Fibroblast of mammary gland (primary cell): ENCODE data around the gene WNT8A.
"Not testable (repeated sequence)": the region's sequence is repeated elsewhere in the genome, so short reads cannot be mapped to it uniquely, and the experiment has no call there.

Experiments
- DNase-seq: peaks from one replicate; pipeline ENCODE4 v3.0.0-alpha.2; 2010; ENCODE audit warnings: low read depth
- H3K4me3 ChIP-seq: 2 replicates; pipeline ENCODE4 v1.5.1; 2011; ENCODE audit warnings: low read depth, mild to moderate bottlenecking, low read length, moderate library complexity; ENCODE audit not compliant: control insufficient read depth
- TF ChIP-seq, protein P1 (sequence below): conservative IDR thresholded peaks from 2 replicates; pipeline ENCODE4 v1.5.1; 2011; ENCODE audit warnings: low read depth, low read length, inconsistent platforms; ENCODE audit not compliant: control insufficient read depth, insufficient read depth

The WNT8A gene

GRCh38 chr5:138083702-138084101, at the start of gene WNT8A:
TSS of gene WNT8A (plus strand) at chr5:138084033. CDS start at chr5:138084128, 95 bp downstream.
- TF ChIP-seq, protein P1, sequence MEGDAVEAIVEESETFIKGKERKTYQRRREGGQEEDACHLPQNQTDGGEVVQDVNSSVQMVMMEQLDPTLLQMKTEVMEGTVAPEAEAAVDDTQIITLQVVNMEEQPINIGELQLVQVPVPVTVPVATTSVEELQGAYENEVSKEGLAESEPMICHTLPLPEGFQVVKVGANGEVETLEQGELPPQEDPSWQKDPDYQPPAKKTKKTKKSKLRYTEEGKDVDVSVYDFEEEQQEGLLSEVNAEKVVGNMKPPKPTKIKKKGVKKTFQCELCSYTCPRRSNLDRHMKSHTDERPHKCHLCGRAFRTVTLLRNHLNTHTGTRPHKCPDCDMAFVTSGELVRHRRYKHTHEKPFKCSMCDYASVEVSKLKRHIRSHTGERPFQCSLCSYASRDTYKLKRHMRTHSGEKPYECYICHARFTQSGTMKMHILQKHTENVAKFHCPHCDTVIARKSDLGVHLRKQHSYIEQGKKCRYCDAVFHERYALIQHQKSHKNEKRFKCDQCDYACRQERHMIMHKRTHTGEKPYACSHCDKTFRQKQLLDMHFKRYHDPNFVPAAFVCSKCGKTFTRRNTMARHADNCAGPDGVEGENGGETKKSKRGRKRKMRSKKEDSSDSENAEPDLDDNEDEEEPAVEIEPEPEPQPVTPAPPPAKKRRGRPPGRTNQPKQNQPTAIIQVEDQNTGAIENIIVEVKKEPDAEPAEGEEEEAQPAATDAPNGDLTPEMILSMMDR = no peak
- no peak for DNase-seq
- no peak within 1 kb of the TSS for H3K4me3 ChIP-seq

GRCh38 chr5:138035605-138036537, 48.0 kb upstream of the WNT8A start:
- H3K4me3 ChIP-seq = no peak overlapping the region
- peak; percentile 91 for DNase-seq
- TF ChIP-seq, protein P1 = peak; percentile 93

DNA sequence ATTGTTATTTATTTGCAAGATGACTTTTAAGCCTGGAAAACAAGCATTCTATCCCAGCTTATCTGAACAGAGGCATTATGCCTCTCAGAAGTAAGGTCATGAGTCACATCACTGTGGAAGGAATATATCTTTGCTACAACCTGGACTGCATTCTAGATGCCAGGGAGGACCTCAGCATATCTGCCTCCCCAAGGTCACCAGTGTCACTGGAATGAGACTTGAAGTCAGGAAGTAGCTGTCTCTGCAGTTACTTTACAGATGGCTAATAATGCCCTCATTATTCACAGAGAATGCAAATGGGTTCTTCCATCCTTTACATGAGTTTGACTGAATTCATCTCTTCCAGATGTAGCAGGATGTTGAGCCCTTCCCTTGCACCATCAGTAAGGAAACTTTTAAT, 46.6 kb upstream of the WNT8A start:
- H3K4me3 ChIP-seq = no peak overlapping the region
- no peak for DNase-seq
- TF ChIP-seq, protein P1 = no peak

GRCh38 chr5:138037907-138038633, 45.8 kb upstream of the WNT8A start:
- DNase-seq = no peak
- H3K4me3 ChIP-seq = no peak overlapping the region
- TF ChIP-seq, protein P1 = no peak

DNA sequence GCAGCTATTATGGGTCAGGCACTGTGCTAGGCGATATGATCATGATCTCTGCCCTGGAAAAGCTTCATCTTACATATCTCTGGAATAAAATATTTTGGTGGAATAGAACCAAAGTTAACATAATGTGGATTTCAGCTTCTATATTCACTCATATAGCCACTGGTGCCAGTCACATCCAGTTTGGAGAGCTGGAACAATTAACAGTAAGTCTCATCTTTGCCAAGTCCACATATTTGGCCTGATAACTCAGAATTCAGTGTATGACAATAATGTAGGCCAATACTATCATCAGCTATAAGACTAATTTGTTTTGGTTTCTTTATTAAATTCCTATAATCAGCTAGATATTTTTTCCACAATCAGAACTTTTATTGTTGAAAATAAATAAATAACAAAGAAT, 45.0 kb upstream of the WNT8A start:
- TF ChIP-seq, protein P1 = no peak
- H3K4me3 ChIP-seq = no peak overlapping the region
- DNase-seq = no peak

DNA sequence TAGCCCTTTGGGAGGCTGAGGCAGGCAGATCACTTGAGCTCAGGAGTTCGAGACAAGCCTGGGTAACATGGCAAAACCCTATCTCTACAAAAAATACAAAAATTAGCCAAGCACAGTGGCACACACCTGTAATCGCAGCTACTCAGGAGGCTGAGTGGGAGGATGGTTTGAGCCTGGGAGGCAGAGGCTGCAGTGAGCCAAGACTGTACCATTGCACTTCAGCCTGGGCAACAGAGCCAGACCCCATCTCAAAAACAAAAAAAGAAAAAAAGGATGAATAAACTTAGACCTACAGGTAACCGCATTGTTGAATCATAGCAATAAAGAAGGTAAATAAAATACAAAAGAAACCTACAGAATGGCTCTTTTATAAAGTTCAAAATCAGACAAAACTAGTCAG, 38.5 kb upstream of the WNT8A start:
- not testable (repeated sequence) for H3K4me3 ChIP-seq, DNase-seq
